GM18502 (cell line): ENCODE measurements around the gene NPHP1.
"Not testable (repeated sequence)": the region's sequence is repeated elsewhere in the genome, so short reads cannot be mapped to it uniquely, and the experiment has no call there.

Experiments
- ATAC-seq: cut with Tn5 transposase; IDR thresholded peaks from one replicate; pipeline ENCODE4 v1.9.1; 2021; ENCODE audit warnings: mild to moderate bottlenecking; ENCODE audit not compliant: unreplicated experiment, poor library complexity

Gene NPHP1

DNA sequence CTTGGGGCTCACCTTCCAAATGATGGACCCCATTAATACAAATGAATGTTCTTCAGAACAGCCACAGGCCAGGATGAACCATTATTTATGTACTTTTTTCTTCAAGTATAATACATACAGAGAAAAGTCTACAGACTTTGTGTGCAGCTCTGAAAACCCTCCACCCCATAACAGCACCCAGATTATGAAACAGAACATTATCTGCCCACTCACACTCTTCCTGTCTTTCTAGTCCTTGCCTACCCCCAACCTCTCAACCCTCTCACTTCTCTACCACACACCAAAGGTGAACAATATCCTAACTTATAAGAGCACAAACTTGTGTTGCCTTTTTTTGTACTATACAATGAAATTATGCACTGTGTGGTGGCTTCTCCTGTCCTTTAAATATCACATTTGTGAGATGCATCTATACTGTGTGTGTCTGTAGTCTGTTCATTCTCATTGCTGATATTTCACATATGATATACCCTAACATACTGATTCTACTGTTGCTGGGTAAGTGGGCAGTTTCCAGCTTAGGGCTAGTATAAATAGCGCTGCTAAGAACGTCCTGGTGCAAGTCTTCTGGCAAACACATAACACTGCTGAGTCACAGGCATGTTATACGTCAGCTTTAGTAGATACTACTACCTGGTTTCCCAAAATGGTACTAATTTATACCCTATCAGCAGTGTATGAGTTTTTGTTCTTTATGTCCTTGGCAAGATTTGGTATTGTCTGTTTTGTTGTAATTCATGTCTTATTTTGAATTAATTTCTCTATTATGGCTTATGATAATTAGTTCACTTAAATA is 1.0 kb upstream of the NPHP1 start:
- no peak for ATAC-seq

DNA sequence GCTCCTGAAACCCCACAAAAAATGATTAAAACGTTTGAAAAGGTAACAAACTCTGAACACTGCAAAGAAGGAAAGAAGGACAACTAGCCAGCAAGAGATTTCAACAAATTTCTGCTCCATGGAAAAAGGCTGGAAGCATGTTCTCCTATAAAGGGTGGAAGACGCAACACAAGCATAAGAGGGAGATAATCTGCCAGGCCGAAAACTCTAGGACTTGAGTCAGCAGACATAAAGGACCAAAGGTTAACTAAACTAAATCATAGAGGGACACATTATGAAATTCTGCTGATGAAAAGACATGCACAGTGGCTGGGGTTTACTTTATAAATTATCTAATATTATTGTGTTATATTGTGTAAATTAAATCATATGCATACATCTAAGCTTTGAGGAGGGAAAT is 6.8 kb downstream of the NPHP1 start:
- ATAC-seq: no peak

- ATAC-seq: no peak
Observed at GRCh38 chr2:110197452-110197851, 7.4 kb downstream of the NPHP1 start.

DNA sequence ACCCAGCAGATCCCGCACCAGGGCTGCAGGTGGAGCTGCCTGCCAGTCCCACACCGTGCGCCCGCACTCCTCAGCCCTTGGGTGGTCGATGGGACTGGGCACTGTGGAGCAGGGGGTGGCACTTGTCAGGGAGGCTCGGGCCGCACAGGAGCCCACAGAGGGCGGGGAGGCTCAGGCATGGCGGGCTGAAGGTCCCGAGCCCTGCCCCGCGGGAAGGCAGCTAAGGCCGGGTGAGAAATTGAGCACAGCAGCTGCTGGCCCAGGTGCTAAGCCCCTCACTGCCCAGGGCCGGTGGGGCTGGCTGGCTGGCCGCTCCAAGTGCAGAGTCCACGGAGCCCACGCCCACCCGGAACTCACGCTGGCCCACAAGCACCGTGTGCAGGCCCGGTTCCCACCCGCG is 14.6 kb downstream of the NPHP1 start:
- not testable (repeated sequence) for ATAC-seq

DNA sequence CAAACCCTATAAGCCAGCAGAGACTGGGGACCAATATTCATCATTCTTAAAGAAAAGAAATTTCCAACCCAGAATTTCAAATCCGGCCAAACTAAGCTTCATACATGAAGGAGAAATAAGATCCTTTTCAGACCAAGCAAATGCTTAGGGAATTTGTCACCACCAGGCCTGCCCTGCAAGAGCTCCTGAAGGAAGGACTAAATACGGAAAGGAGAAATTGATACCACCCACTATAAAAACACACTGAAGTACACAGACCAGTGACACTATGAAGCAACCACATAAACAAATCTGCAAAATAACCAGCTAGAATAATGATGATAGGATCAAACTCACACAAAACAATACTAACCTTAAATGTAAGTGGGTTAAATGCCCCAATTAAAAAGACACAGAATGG is 22.4 kb downstream of the NPHP1 start:
- no peak for ATAC-seq

GRCh38 chr2:110180036-110180435 is 24.8 kb downstream of the NPHP1 start:
- ATAC-seq: no peak

- no peak for ATAC-seq
Observed at GRCh38 chr2:110173523-110173922, 31.3 kb downstream of the NPHP1 start.

DNA sequence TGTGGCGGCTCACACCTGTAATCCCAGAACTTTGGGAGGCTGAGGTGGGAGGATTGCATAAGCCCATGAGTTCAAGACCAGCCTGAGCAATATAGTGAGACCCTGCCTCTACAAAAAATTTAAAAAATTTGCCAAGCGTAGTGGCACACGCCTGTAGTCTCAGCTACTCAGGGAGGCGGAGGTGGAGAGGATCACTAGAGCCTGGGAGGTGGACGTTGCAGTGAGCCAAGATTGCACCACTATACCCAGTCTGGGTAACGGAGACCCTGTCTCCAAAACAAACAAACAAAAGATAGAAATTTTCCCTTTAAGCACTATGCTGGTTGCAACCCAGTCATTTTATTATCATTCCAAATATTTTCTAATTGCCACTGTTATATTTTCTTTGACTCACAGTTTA is 32.3 kb downstream of the NPHP1 start:
- ATAC-seq: no peak

DNA sequence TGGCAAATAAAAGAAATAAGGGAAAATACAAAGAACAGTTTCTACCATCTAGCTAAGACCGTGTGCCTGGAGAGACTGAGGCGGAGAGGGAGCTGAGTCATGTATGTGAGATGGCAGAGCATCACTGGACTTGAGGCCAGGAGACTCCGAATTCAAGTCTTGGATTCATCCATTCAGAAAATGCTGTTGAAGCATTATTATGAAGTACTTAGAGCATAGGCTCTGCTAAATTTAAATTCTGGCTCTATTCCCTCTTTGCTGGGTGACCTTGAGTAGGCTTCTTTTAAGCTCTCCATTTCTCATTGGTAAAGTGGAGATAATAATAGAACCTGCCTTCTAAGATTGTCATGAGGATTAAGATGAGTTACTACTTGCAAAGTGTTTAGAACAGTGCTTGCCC is 34.7 kb downstream of the NPHP1 start:
- ATAC-seq: no peak

DNA sequence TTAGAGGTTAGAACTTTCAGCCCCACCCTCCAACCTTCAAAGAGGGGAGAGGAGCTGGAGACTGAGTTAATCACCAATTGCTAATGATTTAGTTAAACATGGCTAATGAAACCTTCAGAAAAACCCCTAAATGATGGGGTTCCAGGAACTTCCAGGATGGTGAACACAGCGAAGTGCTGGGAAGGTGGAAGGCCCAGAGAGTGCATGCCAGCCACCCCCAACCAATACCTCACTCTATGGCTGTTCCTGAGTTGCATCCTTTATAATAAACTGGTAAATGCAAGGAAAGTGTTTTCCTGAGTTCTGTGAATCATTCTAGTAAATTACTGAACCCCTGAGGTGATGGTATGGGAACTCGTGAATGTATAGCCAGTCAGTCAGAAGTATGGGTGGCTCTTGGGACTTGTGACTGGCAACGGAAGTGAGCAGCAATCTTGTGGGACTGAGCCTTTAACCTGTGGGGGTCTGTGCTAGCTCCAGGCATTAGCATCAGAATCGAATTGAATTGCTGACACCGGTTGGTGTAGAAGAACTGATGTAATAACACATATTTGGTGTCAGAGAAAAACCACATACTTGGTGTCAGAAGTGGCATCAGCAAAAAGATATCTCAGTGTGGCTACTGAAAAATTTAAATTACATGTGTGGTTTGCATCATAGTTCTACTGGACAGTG is 37.4 kb downstream of the NPHP1 start:
- no peak for ATAC-seq

GRCh38 chr2:110166266-110166665 is 38.5 kb downstream of the NPHP1 start:
- ATAC-seq: no peak

DNA sequence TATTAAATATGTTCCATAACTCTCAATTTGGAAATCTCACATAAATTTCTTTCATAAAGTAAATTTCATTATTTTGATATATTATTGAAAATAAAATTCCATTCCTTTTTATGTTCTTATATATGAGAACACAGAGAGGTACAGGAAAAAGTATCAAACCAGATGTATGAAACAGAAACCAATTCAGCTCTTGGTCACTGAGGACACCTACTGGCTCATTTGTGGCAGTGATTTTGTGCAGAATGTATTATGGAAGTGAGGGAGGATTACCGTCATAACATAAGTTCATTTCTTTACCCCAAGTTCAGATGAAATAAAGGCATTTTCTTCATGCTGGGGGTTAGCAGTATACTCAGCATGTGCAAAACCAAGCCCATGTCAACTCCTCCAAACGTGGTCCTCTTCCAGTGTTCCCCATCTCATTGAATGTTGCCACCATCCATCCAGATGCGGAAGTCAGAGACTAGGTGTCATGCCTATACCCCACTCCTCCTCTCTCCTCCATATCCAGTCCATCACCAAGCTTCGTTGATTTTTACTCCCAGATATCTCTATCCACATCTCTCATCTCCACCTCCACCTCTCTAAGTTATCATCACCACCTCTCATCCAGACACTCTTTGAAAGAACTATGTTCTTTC is 47.5 kb downstream of the NPHP1 start:
- ATAC-seq: peak; percentile 67

GRCh38 chr2:110154828-110155227 is 50.0 kb downstream of the NPHP1 start:
- ATAC-seq: not testable (repeated sequence)

GRCh38 chr2:110154188-110154587 is 50.6 kb downstream of the NPHP1 start:
- not testable (repeated sequence) for ATAC-seq

GRCh38 chr2:110153416-110153815 is 51.4 kb downstream of the NPHP1 start:
- no peak for ATAC-seq

DNA sequence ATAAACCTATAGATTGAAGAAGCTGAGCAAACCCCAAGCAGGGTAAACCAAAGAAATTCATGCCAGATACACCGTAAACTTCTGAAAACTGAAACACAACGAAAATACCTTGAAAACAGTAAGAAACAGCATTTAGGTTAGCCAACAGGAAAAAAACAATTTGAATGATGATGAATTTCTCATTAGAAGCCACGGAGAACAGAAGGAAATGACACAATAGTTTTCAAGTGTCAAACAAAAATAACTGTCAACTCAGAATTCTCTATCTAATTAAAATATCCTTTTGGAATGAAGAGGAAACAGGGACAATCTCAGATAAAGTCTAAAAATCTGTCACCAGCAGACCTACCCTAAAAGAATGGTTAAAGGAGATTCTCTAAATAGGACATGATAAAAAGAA is 51.9 kb downstream of the NPHP1 start:
- no peak for ATAC-seq

DNA sequence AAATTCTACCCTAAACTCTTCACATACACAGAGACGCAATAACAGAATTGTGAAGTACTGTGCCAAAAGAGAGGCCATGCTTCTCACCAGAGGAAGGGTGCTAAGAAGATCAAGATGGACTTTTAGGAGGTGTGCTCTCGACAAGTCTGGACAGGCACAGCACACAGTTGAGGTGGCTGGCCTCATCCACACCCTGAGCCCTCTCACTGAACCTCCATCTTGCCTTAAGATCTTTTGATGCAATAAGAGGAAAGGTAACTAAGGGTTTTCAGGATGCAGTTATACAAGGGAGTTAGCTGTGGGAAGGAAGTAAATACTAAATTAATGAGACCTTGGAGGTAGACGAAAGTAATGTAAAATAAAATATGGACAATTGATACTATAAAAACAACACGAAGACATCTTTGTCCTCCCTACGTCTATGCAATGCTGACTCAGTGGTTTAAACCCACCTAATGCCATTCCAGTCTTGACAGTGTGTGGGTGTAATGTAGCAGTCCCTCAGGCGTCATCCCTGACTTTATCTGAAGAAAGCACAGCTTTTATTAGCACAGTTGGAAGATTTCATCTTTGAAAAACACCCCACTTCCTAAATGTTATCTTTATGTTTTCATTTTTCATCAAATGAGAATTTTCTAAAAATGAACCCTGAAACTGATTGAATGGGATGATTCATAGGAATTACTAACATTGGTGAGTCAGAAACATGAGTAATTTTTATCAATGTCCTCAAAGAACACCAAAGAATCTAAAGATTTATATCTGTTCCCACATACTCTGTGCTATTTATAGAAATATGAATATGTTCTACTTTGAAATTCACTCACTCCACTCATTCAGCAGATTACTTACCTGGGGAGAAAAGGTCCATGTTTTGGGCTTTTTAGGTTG is 55.2 kb downstream of the NPHP1 start:
- no peak for ATAC-seq

DNA sequence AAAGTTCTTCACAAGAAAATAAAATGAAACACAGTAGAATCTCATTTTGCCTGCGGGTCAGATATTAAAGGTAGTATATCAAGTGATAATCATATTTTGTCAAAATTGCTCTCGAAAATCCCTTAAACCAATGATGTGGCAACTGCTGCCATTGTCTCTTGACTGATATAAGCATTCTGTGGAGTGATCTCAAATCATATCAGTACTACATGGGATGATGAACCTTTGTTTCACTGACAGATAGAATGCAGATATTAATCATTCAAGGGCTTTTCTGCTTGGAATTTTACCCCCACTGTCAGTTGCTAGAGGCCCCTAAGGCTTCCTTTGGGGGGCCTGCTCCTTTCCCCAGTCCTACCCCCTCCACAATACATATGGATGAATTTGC is 57.9 kb downstream of the NPHP1 start:
- no peak for ATAC-seq

- ATAC-seq: no peak
Observed at GRCh38 chr2:110146183-110146944, 58.4 kb downstream of the NPHP1 start.

GRCh38 chr2:110143982-110144381 is 60.8 kb downstream of the NPHP1 start:
- ATAC-seq: peak; percentile 69
